HG02763 (cell line): Measurements from ENCODE around the gene DNLZ.

ENCODE experiments used
- ATAC-seq: cut with Tn5 transposase; IDR thresholded peaks from one replicate; pipeline ENCODE4 v1.9.1; 2021; ENCODE audit warnings: mild to moderate bottlenecking, moderate library complexity; ENCODE audit not compliant: unreplicated experiment

DNLZ gene

DNA sequence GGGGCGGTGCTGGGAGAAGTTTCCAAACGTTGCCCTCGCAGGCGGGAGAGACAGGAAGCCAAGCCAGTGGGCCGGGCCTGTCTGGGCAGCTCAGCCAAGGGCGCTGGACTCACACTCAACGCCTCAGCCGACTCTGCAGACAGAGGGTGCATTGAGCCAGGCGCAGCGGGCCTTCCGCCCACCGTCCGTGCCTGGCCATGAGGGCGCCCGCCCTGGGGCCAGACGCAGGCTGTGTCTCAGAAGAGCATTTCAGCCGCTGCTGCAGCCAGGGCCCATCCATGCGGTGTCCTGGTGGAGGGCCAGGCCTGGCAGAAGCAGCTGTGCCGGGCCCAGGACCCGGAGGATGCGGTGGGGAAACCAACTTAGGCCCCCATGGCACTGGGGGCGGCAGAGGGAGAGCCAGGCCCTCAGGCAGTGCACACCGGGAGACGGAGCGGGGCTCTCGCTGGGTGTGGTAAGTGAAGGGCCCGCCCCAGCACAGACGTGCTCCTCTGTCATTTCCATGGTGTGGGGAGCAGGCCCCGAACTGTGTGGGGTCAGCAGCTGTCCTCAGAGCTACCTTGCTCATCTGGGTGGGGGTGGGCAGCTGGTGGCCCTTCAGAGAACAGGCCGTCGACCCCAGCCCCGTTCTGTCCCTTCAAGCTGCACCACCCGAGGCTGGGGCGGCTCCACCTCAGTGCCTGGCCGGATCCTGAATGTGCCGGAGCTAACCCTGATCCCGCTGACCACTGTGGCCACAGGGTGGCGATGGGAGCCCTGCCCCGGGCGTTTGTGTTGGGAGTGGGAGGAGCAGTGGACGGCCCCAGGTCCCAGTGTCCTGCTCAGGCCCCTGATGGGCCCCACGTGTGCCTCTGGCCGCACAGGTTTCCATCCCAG is 18.0 kb downstream of the DNLZ start:
- no peak for ATAC-seq

DNA sequence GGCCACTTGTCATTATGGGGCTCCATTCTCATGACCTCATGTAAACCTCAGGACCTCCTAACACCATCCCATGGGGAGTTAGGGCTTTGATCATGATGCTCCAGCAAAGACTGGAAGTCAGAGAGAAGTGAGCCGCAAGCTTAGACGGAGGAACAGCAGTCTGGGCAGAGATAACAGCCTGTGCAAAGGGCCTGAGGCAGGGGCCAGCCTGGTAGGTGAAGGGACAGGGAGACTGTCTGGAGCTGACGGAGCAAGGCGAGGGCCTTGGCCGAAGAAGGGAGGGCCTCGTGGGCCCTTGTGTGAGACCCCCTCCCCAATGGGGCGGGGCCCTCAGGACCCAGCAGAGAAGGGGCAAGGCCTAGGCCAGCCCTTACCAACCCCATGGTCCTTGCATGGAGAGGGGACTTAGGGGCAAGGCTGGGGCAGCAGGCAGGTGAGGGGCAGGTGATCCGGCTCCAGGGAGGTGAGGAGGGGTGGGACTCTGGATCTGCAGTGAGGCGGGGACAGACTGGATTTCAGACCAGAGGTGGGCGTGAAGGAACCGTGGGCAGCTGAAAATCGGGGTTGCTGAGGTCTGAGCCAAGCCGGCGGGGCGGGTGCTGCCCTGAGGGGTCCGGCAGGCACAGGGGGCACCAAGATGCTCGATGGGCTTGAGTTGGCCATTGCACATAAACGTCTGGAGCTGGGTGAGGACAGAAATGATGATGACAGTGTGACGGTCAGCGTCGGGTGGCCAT is 18.8 kb downstream of the DNLZ start:
- ATAC-seq = no peak

DNA sequence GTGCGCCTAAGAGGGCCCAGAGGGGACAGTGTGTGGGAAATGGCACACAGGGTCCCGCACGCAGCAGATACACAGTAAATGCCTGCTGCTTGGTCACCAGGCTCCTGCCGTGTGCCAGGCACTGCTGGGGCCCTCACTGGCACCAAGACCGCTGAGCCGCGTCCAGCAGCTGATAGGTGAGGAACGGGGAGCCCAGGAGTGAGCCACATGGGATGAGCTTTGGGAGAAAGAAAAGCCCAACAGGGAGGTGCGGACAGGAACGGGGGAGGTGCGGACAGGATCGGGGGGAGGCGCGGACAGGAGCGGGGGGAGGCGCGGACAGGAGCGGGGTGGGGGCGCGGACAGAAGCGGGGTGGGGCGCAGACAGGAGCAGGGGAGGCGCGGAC is 19.7 kb downstream of the DNLZ start:
- ATAC-seq = no peak

GRCh38 chr9:136343121-136343883 is 20.2 kb downstream of the DNLZ start:
- ATAC-seq = no peak

DNA sequence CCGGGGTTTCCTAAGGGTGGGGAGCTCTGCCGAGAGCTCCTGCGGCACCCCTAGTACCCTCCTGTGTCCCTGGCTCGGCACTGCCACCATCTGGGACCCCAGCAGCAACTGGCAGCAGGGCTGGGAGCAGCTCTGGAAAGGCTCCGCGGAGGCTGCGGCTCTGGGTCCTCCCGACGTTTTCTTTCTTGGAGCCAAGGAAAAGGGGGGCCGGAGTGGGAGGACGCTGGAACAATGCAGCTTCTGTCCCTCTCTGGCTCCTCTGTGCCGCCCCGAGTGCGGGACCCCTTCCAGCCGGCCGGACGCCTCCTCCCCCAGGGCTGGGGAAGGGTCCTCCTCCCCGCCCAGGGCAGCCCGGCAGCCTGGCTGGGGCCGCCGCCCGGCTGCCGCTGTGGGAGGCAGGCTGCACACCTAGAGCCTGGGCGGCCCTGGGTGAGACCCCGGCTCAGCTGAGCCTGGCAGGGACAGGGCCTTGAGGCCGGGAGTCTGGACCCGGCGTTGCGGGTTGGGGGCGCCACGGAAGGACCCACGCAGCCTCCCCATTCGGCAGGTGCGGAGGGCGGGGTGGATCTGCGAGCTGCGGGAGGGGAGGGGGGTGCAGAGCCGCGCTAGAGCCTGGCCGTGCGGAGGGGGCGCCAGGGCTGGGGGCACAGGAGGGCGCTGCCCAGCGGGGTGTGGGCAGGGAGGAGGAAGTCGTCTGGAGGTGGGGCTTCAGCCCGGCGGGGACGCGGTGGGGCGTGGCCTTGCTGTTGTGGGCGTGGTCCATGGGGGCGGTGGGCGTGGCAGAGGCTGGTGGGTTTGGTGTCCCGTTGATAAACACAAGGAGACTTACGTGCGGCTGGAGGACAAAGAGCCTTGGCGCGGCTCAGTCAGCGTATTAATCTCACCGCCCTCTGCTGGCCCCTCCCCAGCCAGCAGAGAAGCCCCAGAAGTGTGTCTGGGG is 21.1 kb downstream of the DNLZ start:
- ATAC-seq = no peak

DNA sequence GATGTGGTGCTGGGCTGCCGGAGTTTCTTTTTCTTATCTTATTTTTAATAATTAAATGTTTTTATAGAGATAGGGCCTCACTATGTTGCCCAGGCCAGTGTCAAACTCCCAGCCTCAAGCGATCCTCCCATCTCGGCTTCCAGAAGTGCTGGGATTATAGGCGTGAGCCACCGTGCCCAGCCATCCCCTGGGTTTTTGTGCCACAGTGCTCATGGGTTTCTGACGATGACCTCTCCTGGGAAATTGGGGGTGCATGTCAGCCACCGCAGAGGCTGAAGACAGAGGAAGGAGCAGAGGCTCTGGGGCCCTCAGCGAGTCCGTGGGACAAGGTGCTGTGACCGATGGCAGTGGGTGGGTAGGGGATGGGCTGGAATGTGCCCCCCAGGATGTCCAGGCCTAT is 21.8 kb downstream of the DNLZ start:
- no peak for ATAC-seq

DNA sequence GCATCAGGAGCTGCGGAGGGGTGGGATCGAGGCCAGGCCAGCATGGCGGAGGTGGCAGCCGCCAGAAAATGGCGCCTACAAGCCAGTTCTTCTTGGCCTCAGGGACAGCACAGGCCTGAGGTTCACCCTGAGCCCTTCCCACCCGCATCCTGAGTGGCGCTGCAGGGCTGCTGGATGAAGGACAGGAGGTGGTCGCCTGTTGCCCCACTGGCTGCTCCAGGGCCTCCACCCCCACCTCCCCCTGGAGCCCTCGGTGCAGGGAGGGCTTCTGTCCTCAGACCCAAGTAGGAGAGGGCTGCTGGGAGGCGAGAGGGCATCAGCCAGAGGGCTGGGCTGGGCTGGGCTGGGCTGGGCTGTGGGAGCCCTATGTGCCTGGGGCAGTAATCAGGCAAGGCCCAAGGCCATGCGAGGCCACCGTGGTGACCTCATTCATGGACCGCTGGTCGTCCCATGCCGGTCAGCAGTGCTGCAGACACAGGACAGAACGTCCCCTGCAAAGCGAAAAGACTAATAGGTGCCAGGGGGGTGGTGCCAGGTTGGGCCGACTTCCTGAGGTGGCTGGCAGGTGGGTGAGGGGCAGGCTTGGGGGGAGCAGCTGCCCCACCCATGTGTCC is 22.4 kb downstream of the DNLZ start:
- ATAC-seq = no peak

DNA sequence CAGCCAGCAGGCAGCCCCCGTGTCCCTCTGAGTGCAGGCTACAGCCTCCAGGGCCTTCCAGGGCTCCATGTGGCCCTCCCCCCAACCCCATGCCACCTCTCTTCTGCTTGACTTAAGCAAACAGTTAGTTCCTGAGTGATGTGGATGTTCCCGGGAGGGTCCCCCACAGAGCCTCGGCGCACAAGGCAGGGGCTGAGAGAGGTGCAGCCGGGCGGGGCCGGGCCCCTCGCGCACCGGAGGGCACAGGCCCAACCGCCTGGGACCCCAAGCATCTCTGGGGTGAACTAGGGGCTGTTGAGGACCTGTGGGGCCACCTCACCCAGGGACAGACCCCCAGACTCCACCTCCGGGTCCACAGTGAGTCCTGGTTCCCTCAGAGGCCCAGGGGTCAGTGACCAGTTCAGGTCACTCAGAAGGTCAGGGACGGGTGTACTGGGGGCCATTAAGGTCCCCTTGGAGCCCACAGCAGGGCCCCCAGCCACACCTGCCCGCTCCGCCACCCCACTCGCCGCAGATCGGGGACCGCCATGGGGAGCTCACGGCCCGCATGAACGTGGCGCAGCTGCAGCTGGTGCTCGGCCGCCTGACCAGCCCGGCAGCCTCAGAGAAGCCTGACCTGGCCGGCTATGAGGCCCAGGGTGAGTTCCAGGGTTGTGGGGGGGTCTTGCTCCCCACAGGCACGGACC is 23.0 kb downstream of the DNLZ start:
- ATAC-seq = no peak

DNA sequence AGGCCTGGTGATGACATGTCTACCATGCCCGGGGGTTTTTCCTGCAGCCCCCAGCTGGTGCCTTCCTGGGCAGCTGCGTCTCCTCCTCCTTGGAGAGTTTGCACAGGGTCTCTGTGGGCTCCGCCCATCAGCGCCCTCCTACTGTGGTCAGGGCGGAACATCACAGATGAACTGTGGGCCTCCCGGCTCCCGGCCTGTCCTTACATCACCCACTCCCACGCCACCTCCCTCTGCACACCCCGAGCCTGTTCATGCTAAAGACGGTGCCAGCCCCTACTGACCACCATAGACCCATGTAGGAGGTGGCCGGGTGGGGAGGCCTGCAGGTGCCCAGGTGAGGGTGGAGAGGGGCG is 23.6 kb downstream of the DNLZ start:
- ATAC-seq = no peak

DNA sequence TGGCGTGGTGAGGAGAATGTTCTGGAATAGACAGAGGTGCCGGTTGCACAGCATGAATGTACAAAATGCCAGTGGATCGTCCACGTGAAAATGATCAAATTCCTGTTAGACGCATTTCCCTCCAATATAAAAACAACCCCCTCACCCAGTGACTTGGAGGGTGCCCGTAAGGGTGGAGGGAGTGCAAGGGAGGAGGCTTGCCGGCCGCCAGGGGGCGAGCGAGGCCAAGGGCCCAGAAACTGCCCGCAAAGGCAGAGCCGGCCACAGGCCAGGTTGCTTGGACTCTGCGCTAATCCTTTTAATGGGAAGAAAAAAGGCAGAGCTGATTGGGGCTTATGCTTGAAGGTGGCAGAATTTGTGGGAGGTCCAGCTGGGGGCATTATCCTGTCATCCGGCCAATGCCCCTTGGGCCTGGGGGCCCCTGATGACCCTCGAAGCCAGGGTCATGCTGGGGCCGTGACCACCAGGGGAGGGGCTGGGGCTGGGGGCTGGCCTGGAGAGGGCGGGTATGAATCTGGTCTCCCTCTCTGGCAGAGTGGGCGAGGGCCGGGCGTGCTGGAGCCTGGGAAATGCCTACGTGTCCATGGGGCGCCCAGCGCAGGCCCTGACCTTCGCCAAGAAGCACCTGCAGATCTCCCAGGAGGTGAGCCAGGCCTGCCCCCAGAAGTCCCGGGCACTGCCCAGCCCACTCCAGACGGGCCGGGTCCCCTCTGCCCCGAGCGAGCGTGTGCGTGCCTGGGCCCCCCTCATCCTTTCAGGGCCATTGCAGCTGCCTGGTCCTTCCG is 24.2 kb downstream of the DNLZ start:
- ATAC-seq = no peak

DNA sequence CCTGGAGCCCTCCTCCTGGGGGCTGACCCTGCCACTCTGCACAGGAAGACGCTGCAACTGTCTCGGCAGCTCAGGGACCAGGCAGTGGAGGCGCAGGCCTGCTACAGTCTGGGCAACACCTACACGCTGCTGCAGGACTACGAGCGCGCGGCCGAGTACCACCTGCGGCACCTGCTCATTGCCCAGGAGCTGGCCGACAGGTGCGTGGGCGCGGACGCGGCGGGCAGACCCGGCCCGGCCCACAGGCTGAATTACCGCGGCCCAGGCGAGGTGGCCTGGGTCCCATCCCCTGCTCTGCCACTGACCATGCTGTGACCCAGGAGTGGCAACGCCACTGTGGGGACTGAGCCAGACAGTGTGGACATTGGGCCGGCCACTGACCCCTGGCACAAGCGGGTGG is 25.0 kb downstream of the DNLZ start:
- ATAC-seq = no peak

- no peak for ATAC-seq
Measured at GRCh38 chr9:136337416-136338395, 25.8 kb downstream of the DNLZ start.

- no peak for ATAC-seq
Measured at GRCh38 chr9:136336881-136337280, 26.7 kb downstream of the DNLZ start.

DNA sequence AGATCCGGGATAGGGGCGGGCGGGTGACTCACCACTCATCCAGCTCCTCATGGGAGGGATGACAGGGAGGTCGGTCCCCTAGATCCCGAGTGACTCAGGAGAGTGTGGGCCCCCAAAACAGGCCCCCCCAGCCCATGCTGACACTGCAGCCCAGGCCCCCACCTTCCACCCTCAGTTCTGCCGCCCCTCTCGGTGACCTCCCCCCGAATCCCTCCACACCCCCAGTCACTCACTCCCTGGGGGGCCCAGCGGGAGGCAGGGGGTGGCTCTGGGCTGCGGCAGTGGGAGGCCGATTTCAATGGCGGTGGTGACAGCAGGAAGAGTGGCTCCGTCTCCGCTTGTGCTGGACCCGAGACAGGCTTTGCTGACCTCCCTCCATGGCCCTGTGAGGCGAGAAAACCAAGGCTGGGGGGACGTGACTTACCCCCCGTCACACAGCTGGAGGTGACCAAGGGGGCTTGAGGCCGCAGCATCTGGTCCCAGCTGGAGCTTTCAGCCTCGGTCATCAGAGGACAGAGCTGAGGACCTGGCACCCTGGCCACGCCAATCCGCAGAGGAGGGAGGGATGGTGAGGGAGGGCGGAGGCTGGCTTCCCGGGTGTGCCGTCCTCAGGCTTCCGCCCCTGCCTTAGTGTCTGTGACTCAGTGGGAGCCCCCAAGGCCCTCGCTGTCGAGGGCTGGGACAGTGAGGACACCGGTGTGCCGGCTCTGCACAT is 27.2 kb downstream of the DNLZ start:
- ATAC-seq = no peak

DNA sequence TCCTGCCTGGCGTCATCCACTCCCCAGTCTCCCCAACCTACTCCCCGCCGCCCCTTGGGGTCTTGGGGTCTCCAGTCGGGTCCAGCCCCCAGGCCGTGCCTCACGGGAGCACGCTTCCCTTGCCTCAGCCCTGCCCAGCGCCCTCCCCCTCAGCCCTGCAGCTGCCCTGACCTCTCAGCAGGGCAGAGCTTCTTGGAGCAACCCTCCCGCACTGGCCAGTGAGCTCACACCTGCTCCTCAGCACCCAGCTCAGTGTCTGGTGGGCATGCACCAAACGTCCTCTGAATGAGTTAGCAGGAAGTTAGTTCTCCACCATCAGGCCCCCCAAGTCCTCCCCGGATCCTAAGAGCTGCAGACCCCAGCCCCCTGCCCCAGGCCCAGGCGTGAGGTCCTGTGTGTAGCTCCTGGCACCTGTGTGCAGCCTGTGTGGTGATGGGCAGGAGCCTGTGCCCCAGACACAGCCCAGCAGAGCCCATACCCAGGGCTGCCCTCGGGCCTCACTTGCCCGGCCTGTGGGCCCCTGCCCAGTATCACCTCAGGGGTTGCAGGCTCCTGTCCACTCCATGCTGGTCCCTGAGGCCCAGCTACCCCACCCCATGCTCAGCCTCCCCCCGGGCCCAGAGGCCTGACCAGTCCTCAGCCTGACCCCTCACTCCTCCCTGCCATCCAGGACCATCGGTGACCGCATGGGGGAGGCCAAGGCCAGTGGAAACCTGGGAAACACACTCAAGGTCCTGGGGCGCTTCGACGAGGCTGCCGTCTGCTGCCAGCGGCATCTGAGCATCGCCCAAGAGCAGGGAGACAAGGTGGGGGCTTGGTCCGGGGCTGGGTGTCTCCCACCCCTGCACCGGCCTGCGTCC is 28.0 kb downstream of the DNLZ start:
- ATAC-seq = no peak

GRCh38 chr9:136334541-136334940 is 29.0 kb downstream of the DNLZ start:
- ATAC-seq = no peak
